GM20431 (cell line): ENCODE data around the gene ZBTB2.

ENCODE experiments used
- in situ Hi-C: fragments of 300-500 bp; cut with MseI, MboI; formaldehyde crosslinking; loops from one replicate; pipeline ENCODE4 v1.15.0; 2020; ENCODE audit warnings: low sequenced_read_pairs; ENCODE audit not compliant: unreplicated experiment

ZBTB2 gene, protein sequence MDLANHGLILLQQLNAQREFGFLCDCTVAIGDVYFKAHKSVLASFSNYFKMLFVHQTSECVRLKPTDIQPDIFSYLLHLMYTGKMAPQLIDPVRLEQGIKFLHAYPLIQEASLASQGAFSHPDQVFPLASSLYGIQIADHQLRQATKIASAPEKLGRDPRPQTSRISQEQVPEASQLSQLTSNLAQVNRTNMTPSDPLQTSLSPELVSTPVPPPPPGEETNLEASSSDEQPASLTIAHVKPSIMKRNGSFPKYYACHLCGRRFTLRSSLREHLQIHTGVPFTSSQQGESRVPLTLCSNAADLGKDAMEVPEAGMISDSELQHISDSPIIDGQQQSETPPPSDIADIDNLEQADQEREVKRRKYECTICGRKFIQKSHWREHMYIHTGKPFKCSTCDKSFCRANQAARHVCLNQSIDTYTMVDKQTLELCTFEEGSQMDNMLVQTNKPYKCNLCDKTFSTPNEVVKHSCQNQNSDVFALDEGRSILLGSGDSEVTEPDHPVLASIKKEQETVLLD

GRCh38 chr6:151391471-151392413 lies at the start of gene ZBTB2:
Gene ZBTB2 (minus strand): TSS chr6:151391559. CDS start chr6:151373637, 17,922 bp downstream.
- in situ Hi-C loops = no loop called here

DNA sequence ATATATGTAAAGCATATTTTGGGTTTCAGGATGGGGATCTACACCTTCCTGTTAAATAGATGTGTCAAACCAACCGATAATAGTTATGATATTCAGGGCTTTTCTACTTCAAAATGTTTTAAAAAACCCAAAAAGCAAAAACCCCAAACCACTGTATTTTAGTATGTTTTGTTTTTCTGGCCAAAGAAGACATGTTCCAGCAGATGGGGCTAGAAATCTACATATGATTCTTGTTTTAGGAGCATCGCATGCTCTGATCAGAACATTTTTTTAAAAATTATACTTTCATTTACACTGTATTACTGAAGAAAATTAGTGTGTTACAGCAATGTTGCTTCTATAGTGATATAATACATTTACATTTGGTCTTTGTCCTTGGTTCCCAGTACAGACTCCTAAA lies 49.6 kb upstream of the ZBTB2 start:
- in situ Hi-C loops = no loop called here

DNA sequence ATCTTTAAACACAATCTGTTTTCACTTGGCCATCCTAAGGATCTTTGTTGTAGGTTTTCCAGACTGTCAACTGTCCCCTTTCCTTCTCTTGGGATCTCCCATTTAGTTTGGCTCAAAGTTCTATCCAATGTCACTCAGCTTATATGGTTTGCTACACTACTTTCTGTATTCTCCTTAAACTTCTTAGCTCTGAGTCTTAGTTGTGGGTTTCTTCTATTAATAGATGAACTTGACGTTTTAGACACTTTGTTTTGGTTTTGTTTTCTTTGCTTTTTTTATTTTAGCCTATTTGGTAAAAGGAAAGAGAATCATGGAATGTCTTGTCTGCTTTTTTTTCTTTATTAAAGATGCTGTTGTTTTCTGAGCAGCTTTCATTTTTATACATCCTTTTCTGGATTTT lies 49.1 kb upstream of the ZBTB2 start:
- in situ Hi-C loops = no loop called here

GRCh38 chr6:151437401-151437800 lies 46.0 kb upstream of the ZBTB2 start:
- in situ Hi-C loops = no loop called here

DNA sequence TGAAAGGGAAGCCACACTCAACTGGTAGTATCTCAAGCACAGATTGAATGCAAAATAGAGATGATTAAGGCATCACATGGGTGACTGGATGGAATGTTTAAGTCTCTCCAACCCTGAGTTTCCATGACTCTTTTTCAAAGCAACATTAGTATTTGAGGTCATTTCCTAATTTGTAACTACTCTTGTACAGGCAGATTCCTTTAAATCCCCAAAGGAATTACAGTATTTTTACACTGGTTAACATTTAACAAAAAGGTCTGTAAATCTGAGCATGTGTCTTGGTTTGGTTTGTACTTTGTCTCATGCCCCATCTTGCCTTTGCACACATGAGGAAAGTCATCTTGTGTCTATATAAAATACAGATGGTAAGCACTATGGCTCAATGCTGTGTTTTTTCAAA lies 45.4 kb upstream of the ZBTB2 start:
- in situ Hi-C loops = no loop called here

- in situ Hi-C loops = no loop called here
These were observed 44.9 kb upstream of the ZBTB2 start for GRCh38 chr6:151436300-151436699.

- in situ Hi-C loops = no loop called here
These were observed 43.0 kb upstream of the ZBTB2 start for GRCh38 chr6:151434369-151434768.

DNA sequence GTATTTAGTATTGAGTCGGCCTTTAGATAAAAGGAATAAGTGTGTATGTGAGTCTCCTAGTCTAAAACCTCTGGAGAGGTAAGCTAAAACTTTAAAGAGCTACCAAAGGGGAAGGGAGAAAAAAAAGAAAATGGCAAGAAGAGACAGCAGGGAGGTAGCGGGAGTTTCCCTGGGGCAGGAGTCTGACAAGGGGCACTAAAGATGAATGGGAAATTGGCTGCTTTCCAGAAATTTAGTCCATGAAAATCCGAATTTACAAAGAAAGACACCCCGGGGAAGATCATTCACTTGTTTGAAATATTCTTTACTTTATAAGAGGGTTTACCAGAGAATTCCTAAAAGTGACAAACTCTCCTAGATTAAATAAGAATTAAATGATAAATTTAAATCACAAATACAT lies 41.3 kb upstream of the ZBTB2 start:
- in situ Hi-C loops = no loop called here

GRCh38 chr6:151431337-151431736 lies 40.0 kb upstream of the ZBTB2 start:
- in situ Hi-C loops = no loop called here

- in situ Hi-C loops = no loop called here
These were observed 39.5 kb upstream of the ZBTB2 start for GRCh38 chr6:151430886-151431285.

GRCh38 chr6:151428093-151428735 lies 36.9 kb upstream of the ZBTB2 start:
- in situ Hi-C loops = no loop called here

- in situ Hi-C loops = no loop called here
These were observed 34.2 kb upstream of the ZBTB2 start for GRCh38 chr6:151425561-151425960.

GRCh38 chr6:151422981-151423380 lies 31.6 kb upstream of the ZBTB2 start:
- in situ Hi-C loops = no loop called here

GRCh38 chr6:151417477-151417876 lies 26.1 kb upstream of the ZBTB2 start:
- in situ Hi-C loops = no loop called here

GRCh38 chr6:151414641-151415260 lies 23.4 kb upstream of the ZBTB2 start:
- in situ Hi-C loops = no loop called here

DNA sequence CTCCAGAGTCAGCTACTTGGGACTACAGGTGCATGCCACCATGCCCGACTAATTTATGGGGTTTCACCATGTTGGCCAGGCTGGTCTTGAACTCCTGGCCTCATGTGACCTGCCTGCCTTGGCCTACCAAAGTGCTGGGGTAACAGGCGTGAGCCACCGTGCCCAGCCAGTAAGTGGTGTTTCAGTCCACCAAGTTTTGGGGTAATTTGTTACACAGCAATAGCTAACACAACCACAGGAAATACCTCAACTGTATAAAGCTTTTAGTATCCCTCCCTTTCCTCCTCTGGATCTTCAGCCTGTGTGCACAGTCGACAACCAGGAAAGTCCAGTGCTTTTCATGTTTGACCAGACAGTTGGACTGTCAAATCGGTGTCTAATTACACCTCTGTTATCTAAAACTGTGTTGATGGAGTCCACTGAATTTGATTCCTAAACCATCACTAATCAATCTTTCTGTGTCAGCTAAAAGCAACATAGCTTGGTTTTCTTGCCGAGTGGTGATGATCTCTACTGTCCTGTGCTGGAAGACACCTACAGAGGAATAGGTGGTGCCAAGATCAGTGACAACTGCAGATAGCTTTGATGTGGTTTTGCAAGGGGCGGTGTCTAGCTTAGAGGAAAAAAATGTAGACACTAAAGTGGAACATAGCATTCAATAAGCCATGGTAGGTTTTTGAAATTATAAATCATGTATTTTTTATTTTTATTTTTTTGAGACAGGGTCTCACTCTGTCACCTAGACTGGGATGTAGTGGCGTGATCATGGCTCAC lies 22.2 kb upstream of the ZBTB2 start:
- in situ Hi-C loops = no loop called here

DNA sequence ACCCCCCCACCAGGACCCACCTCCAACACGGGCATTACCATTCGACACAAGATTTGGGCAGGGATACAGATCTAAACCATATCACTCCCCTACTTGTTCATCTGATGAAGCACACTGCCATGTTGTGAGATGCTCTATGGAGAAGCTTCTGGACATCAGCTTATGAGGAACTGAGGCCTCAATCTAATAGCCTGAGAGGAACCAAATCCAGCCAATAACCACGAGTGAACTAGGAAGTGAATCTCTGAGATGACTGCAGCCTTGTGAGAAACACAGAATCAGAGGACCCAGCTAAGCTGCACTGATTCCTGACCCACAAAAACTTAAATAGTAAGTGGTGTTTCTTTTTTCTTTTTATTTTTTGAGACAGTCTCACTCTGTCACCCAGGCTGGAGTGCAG lies 21.6 kb upstream of the ZBTB2 start:
- in situ Hi-C loops = no loop called here

DNA sequence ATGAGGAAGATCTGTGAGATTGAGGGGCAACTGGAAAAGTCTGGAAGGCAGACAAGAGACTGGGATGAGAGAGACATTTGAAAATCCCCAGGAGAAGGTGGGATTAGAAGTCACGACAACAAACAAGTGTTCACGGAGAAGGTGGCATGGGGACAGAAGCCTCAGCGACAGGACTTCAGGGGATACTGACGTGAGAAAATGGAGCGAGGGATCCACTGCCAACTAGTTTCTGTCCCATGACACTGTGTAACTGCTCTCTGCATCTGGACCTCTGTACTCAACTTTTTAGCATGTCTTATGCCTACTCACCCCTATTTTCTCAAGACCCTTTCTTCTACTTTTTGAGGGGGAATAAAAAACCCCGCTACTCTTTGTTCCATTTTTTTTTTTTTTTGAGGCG lies 18.3 kb upstream of the ZBTB2 start:
- in situ Hi-C loops = no loop called here

DNA sequence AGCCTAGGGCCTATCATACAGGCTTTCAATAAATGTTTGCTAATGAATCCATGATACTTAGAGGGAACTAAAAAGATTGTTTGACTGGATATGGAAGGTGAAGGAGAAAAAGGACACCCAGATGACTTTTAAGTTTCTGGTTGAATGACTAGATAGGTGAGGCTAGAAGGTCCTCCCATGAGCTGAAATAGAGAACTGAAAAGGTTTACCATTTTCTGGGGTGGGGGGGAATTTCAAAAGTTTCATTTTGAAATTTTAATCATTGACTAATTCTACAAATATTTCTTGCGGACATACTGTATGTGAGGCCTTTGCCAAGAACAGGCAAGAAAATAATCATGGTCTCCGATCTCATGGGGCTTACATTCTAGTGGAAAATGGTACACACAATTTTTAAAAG lies 17.9 kb upstream of the ZBTB2 start:
- in situ Hi-C loops = no loop called here
